ENCODE data around the gene PABPC1L2A.
"Not testable (repeated sequence)": the region's sequence is repeated elsewhere in the genome, so short reads cannot be mapped to it uniquely, and the experiment has no call there.

The PABPC1L2A gene

DNA sequence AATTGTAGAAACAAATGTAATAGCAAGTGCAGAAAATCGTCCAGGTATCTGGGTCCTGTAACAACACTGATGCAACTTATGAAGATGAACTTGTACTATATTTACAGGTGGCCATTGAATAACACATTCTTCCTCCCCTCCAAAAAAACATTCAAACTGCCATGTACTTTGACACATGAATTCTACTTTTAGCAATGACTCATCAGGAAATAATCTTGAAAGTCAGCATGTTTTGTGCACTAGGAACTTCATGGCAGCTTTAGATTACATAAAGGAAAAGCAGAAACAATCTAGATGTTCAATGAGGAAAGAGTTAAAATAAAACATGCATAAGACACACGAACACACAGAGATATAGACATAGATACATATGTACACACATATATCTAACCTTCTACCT, 2.5 kb downstream of the PABPC1L2A start:
- H3K4me1 ChIP-seq (ENCODE audit: control insufficient read depth, low read length): no peaks in the 10 kb centered on the region
- H3K27me3 ChIP-seq (ENCODE audit: control insufficient read depth, low read length): no peaks in the 10 kb centered on the region
- no peaks in the 10 kb centered on the region for H3K36me3 ChIP-seq (ENCODE audit: control insufficient read depth, low read length)
- no peak overlapping the region for H3K4me3 ChIP-seq (ENCODE audit: low read length)
- H3K27ac ChIP-seq (ENCODE audit: low read depth, low read length): no peak overlapping the region
- H3K9me3 ChIP-seq (ENCODE audit: control insufficient read depth, insufficient read depth, low read length): no peaks in the 10 kb centered on the region
- no peak overlapping the region for H3K4me2 ChIP-seq (ENCODE audit: low read length)
- H3K9me2 ChIP-seq (replicated peaks; ENCODE audit: control insufficient read depth, low read length): no peaks in the 10 kb centered on the region
- H3K79me2 ChIP-seq (ENCODE audit: control insufficient read depth, low read length): no peaks in the 10 kb centered on the region
- H3F3A ChIP-seq (ENCODE audit: control insufficient read depth, insufficient read depth): no peaks in the 10 kb centered on the region
- no peaks in the 10 kb centered on the region for H4K20me1 ChIP-seq (ENCODE audit: control insufficient read depth, insufficient read depth, low read depth, low read length)
- TF ChIP-seq, protein P1, sequence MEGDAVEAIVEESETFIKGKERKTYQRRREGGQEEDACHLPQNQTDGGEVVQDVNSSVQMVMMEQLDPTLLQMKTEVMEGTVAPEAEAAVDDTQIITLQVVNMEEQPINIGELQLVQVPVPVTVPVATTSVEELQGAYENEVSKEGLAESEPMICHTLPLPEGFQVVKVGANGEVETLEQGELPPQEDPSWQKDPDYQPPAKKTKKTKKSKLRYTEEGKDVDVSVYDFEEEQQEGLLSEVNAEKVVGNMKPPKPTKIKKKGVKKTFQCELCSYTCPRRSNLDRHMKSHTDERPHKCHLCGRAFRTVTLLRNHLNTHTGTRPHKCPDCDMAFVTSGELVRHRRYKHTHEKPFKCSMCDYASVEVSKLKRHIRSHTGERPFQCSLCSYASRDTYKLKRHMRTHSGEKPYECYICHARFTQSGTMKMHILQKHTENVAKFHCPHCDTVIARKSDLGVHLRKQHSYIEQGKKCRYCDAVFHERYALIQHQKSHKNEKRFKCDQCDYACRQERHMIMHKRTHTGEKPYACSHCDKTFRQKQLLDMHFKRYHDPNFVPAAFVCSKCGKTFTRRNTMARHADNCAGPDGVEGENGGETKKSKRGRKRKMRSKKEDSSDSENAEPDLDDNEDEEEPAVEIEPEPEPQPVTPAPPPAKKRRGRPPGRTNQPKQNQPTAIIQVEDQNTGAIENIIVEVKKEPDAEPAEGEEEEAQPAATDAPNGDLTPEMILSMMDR (IDR thresholded peaks at IDR 0.05; ENCODE audit: low read depth, low read length, poor library complexity, severe bottlenecking): no peak
- TF ChIP-seq EZH2phosphoT487 (IDR thresholded peaks at IDR 0.05; ENCODE audit: borderline replicate concordance, low read length): no peak

DNA sequence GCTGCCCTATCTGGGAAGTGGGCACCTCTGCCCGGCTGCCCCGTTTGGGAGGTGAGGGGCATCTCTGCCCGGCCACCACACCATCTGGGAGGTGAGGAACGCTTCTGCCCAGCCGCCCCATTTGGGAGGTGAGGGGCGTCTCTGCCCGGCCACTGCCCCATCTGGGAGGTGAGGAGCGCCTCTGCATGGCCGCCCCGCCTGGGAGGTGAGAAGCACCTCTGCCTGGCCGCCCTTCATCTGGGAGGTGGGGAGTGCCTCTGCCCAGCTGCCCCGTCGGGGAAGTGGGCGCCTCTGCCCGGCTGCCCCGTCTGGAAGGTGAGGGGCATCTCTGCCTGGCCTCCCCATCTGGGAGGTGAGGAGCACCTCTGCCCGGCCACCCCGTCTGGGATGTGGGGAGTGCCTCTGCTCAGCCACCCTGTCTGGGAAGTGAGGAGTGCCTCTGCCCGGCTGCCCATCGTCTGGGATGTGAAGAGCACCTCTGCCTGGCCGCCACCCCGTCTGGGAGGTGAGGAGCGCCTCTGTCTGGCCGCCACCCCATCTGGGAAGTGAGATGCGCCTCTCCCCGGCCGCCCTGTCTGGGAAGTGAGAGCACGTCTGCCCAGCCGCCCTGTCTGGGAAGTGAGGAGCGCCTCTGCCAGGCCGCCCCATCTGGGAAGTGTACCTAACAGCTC, 9.8 kb downstream of the PABPC1L2A start:
- Histone ChIP-seq H3K9me3 (ENCODE audit: control insufficient read depth, insufficient read depth, low read length) (no peaks in the 10 kb centered on the region), H3K27ac (ENCODE audit: low read depth, low read length) (no peak overlapping the region), H3K4me3 (ENCODE audit: low read length) (no peak overlapping the region), H3F3A (ENCODE audit: control insufficient read depth, insufficient read depth) (no peaks in the 10 kb centered on the region), H3K27me3 (ENCODE audit: control insufficient read depth, low read length) (no peaks in the 10 kb centered on the region), H4K20me1 (ENCODE audit: control insufficient read depth, insufficient read depth, low read depth, low read length) (no peaks in the 10 kb centered on the region), H3K9me2 (replicated peaks; ENCODE audit: control insufficient read depth, low read length) (no peaks in the 10 kb centered on the region), H3K4me2 (ENCODE audit: low read length) (no peak overlapping the region), H3K36me3 (ENCODE audit: control insufficient read depth, low read length) (no peaks in the 10 kb centered on the region), H3K79me2 (ENCODE audit: control insufficient read depth, low read length) (no peaks in the 10 kb centered on the region), H3K4me1 (ENCODE audit: control insufficient read depth, low read length) (no peaks in the 10 kb centered on the region)
- TF ChIP-seq, protein P1 (IDR thresholded peaks at IDR 0.05; ENCODE audit: low read depth, low read length, poor library complexity, severe bottlenecking): no peak
- TF ChIP-seq EZH2phosphoT487 (IDR thresholded peaks at IDR 0.05; ENCODE audit: borderline replicate concordance, low read length): no peak

DNA sequence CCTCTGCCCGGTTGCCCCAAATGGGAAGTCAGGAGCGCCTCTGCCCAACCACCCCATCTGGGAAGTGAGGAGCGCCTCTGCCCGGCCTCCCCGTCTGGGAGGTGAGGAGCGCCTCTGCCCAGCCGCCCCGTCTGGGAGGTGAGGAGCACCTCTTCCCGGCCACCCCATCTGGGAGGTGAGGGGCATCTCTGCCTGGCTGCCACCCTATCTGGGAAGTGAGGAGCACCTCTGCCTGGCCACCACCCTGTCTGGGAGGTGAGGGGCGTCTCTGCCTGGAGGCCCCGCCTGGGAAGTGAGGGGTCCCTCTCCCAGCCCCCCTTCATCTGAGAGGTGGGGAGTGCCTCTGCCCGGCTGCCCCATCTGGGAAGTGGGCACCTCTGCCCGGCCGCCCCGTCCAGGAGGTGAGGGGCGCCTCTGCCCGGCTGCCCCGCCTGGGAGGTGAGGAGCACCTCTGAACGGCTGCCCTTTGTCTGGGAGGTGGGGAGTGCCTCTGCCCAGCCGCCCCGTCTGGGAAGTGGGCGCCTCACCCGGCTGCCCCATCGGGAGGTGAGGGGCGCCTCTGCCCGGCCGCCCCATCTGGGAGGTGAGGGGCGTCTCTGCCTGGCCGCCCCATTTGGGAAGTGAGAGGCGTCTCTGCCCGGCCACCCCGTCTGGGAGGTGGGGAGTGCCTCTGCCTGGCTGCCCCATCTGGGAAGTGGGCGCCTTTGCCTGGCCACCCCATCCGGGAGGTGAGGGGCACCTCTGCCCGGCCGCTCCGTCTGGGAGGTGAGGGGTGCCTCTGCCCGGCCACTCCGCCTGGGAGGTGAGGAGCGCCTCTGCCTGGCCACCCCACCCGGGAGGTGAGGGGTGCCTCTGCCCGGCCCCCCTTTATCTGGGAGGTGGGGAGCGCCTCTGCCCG, 10.6 kb downstream of the PABPC1L2A start:
- TF ChIP-seq, protein P1 (IDR thresholded peaks at IDR 0.05; ENCODE audit: low read depth, low read length, poor library complexity, severe bottlenecking): no peak
- no peak for TF ChIP-seq EZH2phosphoT487 (IDR thresholded peaks at IDR 0.05; ENCODE audit: borderline replicate concordance, low read length)
- no peak overlapping the region for H3K27ac ChIP-seq (ENCODE audit: low read depth, low read length)
- H3K4me1 ChIP-seq (ENCODE audit: control insufficient read depth, low read length): no peaks in the 10 kb centered on the region

DNA sequence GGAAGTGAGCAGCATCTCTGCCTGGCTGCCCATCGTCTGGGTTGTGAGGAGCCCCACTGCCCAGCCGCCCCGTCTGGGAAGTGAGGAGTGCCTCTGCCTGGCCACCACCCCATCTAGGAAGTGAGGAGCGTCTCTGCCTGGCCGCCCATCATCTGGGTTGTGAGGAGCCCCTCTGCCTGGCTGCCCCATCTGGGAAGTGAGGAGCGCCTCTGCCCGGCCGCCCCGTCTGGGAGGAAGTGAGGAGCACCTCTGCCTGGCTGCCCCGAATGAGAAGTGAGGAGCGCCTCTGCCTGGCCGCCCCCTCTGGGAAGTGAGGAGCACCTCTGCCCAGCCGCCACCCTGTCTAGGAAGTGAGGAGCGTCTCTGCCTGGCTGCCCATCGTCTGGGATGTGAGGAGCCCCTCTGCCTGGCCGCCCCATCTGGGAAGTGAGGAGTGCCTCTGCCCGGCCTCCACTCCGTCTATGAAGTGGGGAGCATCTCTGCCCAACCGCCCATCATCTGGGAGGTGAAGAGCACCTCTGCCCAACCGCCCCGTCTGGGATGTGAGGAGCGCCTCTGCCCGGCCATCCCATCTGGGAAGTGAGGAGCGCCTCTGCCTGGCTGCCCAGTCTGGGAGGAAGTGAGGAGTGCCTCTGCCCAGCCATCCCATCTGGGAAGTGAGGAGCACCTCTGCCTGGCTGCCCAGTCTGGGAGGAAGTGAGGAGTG, 11.4 kb downstream of the PABPC1L2A start:
- H3K27ac ChIP-seq (ENCODE audit: low read depth, low read length); H3K4me2 ChIP-seq (ENCODE audit: low read length); H3K27me3 ChIP-seq (ENCODE audit: control insufficient read depth, low read length); H3K9me2 ChIP-seq (replicated peaks; ENCODE audit: control insufficient read depth, low read length); H3F3A ChIP-seq (ENCODE audit: control insufficient read depth, insufficient read depth); H3K4me3 ChIP-seq (ENCODE audit: low read length); H3K36me3 ChIP-seq (ENCODE audit: control insufficient read depth, low read length); H4K20me1 ChIP-seq (ENCODE audit: control insufficient read depth, insufficient read depth, low read depth, low read length); H3K9me3 ChIP-seq (ENCODE audit: control insufficient read depth, insufficient read depth, low read length); H3K79me2 ChIP-seq (ENCODE audit: control insufficient read depth, low read length); H3K4me1 ChIP-seq (ENCODE audit: control insufficient read depth, low read length): not testable (repeated sequence)

More for the DNA sequence above, 10.6 kb downstream of the PABPC1L2A start:
- Histone ChIP-seq H3F3A (ENCODE audit: control insufficient read depth, insufficient read depth) (no peaks in the 10 kb centered on the region), H3K9me2 (replicated peaks; ENCODE audit: control insufficient read depth, low read length) (no peaks in the 10 kb centered on the region), H3K4me3 (ENCODE audit: low read length) (no peak overlapping the region), H3K4me2 (ENCODE audit: low read length) (no peak overlapping the region), H4K20me1 (ENCODE audit: control insufficient read depth, insufficient read depth, low read depth, low read length) (no peaks in the 10 kb centered on the region), H3K79me2 (ENCODE audit: control insufficient read depth, low read length) (no peaks in the 10 kb centered on the region), H3K36me3 (ENCODE audit: control insufficient read depth, low read length) (no peaks in the 10 kb centered on the region), H3K9me3 (ENCODE audit: control insufficient read depth, insufficient read depth, low read length) (no peaks in the 10 kb centered on the region), H3K27me3 (ENCODE audit: control insufficient read depth, low read length) (no peaks in the 10 kb centered on the region)
